NCI-H1105 treated with DMSO at 0.1 percent for 48 hours (cell line): ENCODE results near the gene TYSND1.
"Not testable (repeated sequence)": the region's sequence is repeated elsewhere in the genome, so short reads cannot be mapped to it uniquely, and the experiment has no call there.

Experiments
- DNase-seq: peaks from one replicate; lab custom pipeline; 2025; lab: John Stamatoyannopoulos, UW

The TYSND1 gene

GRCh38 chr10:70132098-70133029 is 14.1 kb downstream of the TYSND1 start, which contains the start of gene AIFM2:
Gene AIFM2 (minus strand): TSS chr10:70132825. CDS start chr10:70124084, 8,741 bp downstream.
- DNase-seq = peak; percentile 48

DNA sequence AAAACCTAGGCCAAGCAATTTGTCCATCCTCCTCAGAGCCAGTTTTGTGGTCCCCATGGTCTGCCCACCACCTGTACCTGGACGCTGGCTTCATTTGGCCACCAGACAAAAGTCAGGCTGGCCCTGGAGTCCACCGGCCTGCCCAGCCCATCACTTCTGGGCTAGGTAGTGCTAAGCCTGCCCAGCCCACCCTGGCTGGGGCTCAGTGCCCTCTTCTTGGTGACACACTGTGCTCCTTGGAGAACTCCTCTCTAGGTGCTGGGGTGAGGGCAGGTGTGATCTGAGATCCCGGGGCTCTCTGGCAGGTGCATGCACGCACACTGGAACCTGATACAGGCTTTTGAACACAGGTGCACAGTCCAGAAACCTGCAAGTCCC is 15.0 kb downstream of the TYSND1 start:
- DNase-seq = no peak

GRCh38 chr10:70130878-70131559 is 15.5 kb downstream of the TYSND1 start:
- no peak for DNase-seq

DNA sequence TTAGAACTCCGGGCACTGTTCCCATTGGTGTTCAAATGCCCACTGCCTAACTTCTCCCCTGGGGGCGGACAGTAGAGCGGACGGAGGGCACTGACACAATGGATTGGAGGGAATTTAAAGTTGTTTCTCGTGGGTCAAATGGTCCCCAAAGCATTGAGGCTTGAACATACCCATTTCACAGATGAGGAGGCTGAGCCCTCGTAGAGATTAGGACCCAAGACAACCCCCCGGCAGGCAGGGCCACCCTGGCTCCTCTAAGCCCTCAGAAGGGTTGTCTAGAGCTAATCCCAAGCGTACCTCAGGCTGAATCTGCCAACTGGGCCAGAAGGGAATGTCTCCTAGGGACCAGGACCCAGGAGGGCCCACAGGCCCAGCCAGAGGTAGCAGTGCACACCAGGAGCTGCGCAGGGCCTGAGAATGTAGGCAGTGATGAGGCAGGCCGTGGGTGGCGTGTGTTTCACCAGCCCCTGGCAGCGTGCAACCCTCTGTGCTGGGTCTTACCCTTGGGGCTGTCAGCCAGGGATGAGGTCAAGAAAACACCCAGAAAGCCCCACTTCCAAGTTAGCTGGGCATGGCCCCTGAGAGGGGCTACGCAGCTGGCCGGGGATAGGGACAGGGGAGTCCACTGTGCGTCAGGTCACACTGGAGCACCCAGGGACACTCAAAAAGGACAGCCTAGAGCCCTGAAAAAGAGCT is 19.7 kb downstream of the TYSND1 start:
- no peak for DNase-seq

- DNase-seq = no peak
Observed at GRCh38 chr10:70125918-70126552, 20.5 kb downstream of the TYSND1 start.

GRCh38 chr10:70124918-70125317 is 21.6 kb downstream of the TYSND1 start:
- no peak for DNase-seq

GRCh38 chr10:70124415-70124814 is 22.1 kb downstream of the TYSND1 start:
- DNase-seq = no peak

GRCh38 chr10:70123817-70124216 is 22.7 kb downstream of the TYSND1 start:
- DNase-seq = no peak

DNA sequence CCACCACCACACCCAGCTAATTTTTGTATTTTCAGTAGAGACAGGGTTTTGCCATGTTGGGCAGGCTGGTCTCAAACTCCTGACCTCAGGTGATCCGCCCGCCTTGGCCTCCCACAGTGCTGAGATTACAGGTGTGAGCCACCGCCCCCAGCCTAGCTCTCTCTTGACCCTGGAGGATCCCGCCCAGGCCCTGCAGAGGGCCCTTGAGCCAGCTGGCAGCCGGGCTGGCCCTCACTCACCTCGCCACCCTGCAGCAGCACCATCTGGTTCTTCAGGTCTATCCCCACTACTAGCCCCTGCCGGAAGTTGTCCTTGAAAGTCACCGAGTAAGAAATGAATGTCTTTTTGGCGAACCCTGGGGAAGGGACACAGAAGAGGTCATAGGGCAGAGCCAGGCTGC is 23.3 kb downstream of the TYSND1 start:
- not testable (repeated sequence) for DNase-seq

DNA sequence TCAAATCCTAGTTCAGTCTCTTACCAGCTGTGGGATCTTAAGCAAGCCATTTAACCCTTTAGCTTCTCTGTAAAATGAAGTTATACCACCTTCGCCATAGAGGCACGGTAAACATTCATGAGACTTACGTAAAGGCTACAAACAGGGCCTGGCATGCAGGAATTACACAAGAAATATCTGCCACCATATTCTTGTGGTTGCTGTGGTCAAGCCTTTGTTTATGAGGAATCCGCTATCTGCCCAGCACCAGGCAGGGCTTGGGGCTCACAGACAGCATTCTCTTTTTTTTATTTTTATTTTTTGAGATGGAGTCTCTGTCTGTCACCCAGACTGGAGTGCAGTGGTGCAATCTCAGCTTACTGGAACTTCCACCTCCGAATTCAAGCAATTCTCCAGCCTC is 23.8 kb downstream of the TYSND1 start:
- no peak for DNase-seq

- no peak for DNase-seq
Observed at GRCh38 chr10:70121281-70121949, 25.1 kb downstream of the TYSND1 start.

GRCh38 chr10:70120417-70120816 is 26.1 kb downstream of the TYSND1 start:
- no peak for DNase-seq

DNA sequence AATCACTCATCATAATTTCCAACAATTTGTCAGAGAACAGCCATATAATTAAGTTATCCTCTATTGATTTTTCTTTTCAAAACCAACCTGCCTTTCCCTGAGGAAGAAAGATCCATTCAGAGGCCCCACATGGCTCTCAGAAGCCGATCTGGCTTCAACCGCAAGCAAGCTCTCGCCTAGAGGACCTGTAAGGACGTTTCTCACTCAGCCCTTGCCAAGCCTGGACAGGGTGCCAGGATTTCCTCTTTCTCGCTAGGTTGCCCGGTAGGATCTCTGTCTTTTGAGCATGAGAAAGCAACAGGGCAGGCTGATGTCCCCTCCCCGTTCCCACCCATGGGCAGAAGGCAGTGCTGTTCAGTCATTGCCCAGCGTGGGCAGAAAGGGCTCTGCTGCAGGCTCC is 26.9 kb downstream of the TYSND1 start:
- no peak for DNase-seq

DNA sequence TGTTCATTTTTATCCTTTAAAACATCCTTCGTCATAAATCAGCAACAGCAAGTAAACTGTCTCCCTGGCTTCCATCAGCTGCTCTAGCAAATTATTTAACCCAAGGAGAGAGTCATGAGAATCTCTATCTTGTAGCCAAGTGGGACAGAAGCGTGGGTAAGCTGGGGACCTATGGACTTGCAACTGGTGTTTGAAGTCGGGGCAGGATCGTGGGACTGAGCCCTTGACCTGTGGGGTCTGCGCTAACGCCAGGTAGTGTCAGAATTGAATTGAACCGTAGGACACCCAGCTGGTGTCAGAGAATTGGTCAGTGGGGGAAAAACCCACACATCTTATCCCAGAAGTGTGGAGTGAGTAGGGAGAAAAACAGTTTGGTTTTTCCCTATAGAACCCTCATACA is 27.3 kb downstream of the TYSND1 start:
- no peak for DNase-seq

DNA sequence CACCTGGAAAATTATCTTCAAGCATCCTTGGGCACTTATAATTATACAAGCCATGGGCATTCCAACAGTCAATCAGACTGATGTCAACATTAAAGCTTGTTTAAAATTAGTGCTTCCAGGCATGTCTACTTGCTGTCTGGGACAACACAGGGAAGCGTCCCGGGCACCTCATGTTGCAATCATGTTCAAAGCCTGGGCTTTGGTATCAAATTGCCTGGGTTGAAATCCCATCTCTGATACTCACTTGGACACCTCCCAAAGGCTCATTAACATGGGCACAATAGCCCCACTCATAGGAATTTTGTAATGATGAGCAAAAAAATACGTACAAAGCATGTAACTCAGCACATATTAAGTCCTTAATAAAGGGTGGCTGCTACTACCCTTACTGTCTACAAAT is 28.3 kb downstream of the TYSND1 start:
- DNase-seq = no peak

DNA sequence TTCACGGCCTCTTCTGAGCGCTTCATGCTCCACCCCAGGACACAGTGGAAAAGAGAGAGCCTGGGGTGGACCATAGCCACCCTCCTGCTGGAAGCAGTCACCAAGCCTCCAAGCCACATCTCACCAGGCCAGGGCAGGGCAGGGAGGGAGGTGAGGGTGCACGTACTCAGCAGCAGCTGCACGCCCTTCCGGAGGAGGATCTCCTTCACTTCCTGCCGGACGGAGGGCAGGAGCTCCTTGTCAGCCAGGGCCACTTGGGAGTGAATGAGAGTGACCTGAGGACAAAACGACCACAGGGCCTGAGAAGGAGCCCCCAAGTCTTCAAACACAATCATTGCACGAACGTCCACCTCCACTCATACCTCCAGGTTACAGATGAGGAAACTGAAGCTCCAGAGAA is 28.9 kb downstream of the TYSND1 start:
- DNase-seq = no peak

- DNase-seq = peak; percentile 11
Observed at GRCh38 chr10:70115948-70116682, 30.4 kb downstream of the TYSND1 start.

GRCh38 chr10:70114902-70115301 is 31.6 kb downstream of the TYSND1 start:
- DNase-seq = no peak

- no peak for DNase-seq
Observed at GRCh38 chr10:70112071-70112470, 34.4 kb downstream of the TYSND1 start.

GRCh38 chr10:70111496-70111895 is 35.0 kb downstream of the TYSND1 start:
- no peak for DNase-seq
